ENCODE results near the gene MYNN. TPM values are rescaled to one million over a fixed set of nuclear protein-coding genes. Genes with fewer than 3 reads are reported as not detected.

Gene MYNN
- total and polyA plus RNA-seq, 2 of the 13 experiments (the other 11 are each of a cell fraction or from before 2014, with no cell fraction given): 10.4 to 17.6 TPM

DNA sequence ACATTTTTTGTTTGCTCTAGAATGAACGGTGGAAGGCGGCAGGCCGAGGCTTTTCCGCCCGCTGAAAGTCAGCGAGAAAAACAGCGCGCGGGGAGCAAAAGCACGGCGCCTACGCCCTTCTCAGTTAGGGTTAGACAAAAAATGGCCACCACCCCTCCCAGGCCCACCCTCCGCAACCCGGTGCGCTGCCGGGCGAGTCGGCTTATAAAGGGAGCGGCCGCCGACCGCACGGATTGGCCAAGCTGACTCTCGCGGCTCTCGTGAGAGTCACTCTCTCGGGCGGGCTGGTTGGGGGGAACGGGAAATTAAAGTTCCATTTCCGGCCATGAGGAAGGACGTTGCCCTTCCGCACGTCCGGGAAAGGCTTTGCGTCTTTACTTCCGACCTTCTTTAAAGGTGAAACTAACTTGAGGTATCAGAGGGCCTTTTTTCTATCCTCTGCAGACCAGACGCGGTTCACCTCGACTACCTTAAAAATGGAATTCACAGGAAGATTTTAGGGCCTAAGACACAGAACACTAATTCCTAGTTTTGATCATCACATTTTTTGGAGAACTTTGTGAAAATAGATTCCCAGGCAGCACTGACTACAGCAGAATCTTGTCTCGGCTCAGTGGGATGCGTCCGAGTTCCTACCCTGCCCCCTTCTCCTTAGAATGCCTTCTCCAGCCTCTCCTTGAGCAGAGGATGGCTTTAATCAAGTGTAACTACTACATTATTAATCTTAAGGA lies 8.1 kb upstream of the MYNN start, which contains the start of gene TERC (continued):
- TF ChIP-seq, protein P1, sequence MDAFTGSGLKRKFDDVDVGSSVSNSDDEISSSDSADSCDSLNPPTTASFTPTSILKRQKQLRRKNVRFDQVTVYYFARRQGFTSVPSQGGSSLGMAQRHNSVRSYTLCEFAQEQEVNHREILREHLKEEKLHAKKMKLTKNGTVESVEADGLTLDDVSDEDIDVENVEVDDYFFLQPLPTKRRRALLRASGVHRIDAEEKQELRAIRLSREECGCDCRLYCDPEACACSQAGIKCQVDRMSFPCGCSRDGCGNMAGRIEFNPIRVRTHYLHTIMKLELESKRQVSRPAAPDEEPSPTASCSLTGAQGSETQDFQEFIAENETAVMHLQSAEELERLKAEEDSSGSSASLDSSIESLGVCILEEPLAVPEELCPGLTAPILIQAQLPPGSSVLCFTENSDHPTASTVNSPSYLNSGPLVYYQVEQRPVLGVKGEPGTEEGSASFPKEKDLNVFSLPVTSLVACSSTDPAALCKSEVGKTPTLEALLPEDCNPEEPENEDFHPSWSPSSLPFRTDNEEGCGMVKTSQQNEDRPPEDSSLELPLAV (CRISPR knock-in tag; conservative IDR thresholded peaks at IDR 0.05; ENCODE audit: low read depth): no peak
- TF ChIP-seq, protein P2, sequence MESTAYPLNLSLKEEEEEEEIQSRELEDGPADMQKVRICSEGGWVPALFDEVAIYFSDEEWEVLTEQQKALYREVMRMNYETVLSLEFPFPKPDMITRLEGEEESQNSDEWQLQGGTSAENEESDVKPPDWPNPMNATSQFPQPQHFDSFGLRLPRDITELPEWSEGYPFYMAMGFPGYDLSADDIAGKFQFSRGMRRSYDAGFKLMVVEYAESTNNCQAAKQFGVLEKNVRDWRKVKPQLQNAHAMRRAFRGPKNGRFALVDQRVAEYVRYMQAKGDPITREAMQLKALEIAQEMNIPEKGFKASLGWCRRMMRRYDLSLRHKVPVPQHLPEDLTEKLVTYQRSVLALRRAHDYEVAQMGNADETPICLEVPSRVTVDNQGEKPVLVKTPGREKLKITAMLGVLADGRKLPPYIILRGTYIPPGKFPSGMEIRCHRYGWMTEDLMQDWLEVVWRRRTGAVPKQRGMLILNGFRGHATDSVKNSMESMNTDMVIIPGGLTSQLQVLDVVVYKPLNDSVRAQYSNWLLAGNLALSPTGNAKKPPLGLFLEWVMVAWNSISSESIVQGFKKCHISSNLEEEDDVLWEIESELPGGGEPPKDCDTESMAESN (CRISPR knock-in tag; conservative IDR thresholded peaks at IDR 0.05): no peak
- peak; percentile 24; the same call in 1 of the 2 replicates for TF ChIP-seq TARDBP (CRISPR knock-in tag; IDR thresholded peaks at IDR 0.05)
- TF ChIP-seq, protein P3, sequence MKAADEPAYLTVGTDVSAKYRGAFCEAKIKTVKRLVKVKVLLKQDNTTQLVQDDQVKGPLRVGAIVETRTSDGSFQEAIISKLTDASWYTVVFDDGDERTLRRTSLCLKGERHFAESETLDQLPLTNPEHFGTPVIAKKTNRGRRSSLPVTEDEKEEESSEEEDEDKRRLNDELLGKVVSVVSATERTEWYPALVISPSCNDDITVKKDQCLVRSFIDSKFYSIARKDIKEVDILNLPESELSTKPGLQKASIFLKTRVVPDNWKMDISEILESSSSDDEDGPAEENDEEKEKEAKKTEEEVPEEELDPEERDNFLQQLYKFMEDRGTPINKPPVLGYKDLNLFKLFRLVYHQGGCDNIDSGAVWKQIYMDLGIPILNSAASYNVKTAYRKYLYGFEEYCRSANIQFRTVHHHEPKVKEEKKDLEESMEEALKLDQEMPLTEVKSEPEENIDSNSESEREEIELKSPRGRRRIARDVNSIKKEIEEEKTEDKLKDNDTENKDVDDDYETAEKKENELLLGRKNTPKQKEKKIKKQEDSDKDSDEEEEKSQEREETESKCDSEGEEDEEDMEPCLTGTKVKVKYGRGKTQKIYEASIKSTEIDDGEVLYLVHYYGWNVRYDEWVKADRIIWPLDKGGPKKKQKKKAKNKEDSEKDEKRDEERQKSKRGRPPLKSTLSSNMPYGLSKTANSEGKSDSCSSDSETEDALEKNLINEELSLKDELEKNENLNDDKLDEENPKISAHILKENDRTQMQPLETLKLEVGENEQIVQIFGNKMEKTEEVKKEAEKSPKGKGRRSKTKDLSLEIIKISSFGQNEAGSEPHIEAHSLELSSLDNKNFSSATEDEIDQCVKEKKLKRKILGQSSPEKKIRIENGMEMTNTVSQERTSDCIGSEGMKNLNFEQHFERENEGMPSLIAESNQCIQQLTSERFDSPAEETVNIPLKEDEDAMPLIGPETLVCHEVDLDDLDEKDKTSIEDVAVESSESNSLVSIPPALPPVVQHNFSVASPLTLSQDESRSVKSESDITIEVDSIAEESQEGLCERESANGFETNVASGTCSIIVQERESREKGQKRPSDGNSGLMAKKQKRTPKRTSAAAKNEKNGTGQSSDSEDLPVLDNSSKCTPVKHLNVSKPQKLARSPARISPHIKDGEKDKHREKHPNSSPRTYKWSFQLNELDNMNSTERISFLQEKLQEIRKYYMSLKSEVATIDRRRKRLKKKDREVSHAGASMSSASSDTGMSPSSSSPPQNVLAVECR (CRISPR knock-in tag; IDR thresholded peaks at IDR 0.05; ENCODE audit: borderline replicate concordance): peak; percentile 24; the same call in 1 of the 2 replicates
- TF ChIP-seq ZFP1 (CRISPR knock-in tag; IDR thresholded peaks at IDR 0.05): no peak
- 0 out of 2 replicates have a peak, but pooled peaks have one; percentile 46 for TF ChIP-seq ZGPAT (CRISPR knock-in tag; IDR thresholded peaks at IDR 0.05)
- no peak for TF ChIP-seq ZSCAN20 (CRISPR knock-in tag; IDR thresholded peaks at IDR 0.05; ENCODE audit: borderline replicate concordance)
- TF ChIP-seq KAT7 (CRISPR knock-in tag; IDR thresholded peaks at IDR 0.05; ENCODE audit: borderline replicate concordance): peak; percentile 56; the same call in 1 of the 2 replicates
- TF ChIP-seq DMAP1 (CRISPR knock-in tag; IDR thresholded peaks at IDR 0.05): 0 out of 2 replicates have a peak, but pooled peaks have one; percentile 68
- TF ChIP-seq MBNL3 (CRISPR knock-in tag; conservative IDR thresholded peaks at IDR 0.05): no peak
- TF ChIP-seq FLYWCH1 (CRISPR knock-in tag; IDR thresholded peaks at IDR 0.05): no peak
- no peak for TF ChIP-seq TRIM22 (IDR thresholded peaks at IDR 0.05)
- TF ChIP-seq THAP11 (CRISPR knock-in tag; IDR thresholded peaks at IDR 0.05): peak; percentile 77
